OCI-LY1 (cell line): ENCODE measurements around the gene TMEM60.

ENCODE experiments used
- CTCF ChIP-seq: fragments of 200-600 bp; sonication (generic), shearing (Covaris generic); IDR thresholded peaks from 2 replicates; pipeline ENCODE4 v1.5.1; 2017; ENCODE audit warnings: mild to moderate bottlenecking, antibody characterized with exemption, low read length, moderate library complexity, mixed read lengths
- EZH2 ChIP-seq: fragments of 200-600 bp; sonication (generic), shearing (Covaris generic); IDR thresholded peaks from 2 replicates; pipeline ENCODE4 v1.8.0; 2017; ENCODE audit warnings: borderline replicate concordance, mixed run types, mild to moderate bottlenecking, antibody characterized with exemption, low read length, moderate library complexity, mixed read lengths

DNA sequence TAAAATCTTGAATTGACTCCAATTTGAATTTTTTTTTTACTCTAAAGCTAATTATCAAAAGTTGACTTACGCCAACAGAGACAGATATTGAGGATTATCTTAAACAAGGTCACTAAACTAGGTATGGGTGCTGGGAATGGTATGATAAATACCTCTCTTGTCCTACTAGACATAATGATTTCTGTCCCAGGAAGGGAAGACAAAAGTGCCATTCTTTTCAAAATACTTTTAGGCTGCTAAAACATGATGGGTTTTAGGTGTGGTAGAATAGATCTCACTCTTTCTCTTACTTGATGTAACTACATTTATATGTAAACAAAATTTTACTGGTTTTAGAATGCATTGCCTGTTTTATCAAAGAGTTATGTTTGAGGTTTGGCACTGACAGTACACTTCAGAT, 15.1 kb downstream of the TMEM60 start:
- TF ChIP-seq CTCF (no peak), EZH2 (no peak)
